Left ventricle myocardium inferior (tissue), 1 donor: Measurements from ENCODE around the gene ADAMTSL3. TPM values are rescaled to one million over a fixed set of nuclear protein-coding genes. Genes with fewer than 3 reads are reported as not detected.

Source experiments
- DNase-seq: peaks from one replicate; pipeline ENCODE4 v3.0.0-alpha.2; 2020
- H3K27ac ChIP-seq: fragments of 200-600 bp; replicated peaks from 2 replicates; pipeline ENCODE4 v1.8.0; 2021
- H3K27me3 ChIP-seq: fragments of 200-600 bp; 2 replicates; pipeline ENCODE4 v1.8.0; 2021; ENCODE audit warnings: low read depth
- H3K36me3 ChIP-seq: fragments of 200-600 bp; 2 replicates; pipeline ENCODE4 v1.8.0; 2021
- H3K4me1 ChIP-seq: fragments of 200-600 bp; 2 replicates; pipeline ENCODE4 v1.8.0; 2021
- H3K4me3 ChIP-seq: fragments of 200-600 bp; 2 replicates; pipeline ENCODE4 v1.8.0; 2021; ENCODE audit warnings: mild to moderate bottlenecking, moderate library complexity
- H3K9me3 ChIP-seq: fragments of 200-600 bp; replicated peaks from 2 replicates; pipeline ENCODE4 v1.8.0; 2021
- CTCF ChIP-seq: fragments of 200-600 bp; IDR thresholded peaks from 2 replicates; pipeline ENCODE4 v1.8.0; 2021; ENCODE audit warnings: antibody characterized with exemption, mild to moderate bottlenecking, borderline replicate concordance
- intact Hi-C: fragments of 100-400 bp; cut with micrococcal nuclease; formaldehyde crosslinking; loops from one replicate; pipeline ENCODE4 v1.11.0; 2022
- total RNA-seq: library from RNA; stranded (reverse); fragmentation: NEBNext Ultra II Directional; extraction: Animal tissue kit (Norgen Biotek cat#: 25700); gene quantifications from one replicate; pipeline ENCODE4 v1.2.1, GENCODE V29; 2021
- donor health status: DM: no; HTN: yes; CAD: no; lungs with severe emphysema.

ADAMTSL3 gene
- total RNA-seq, 1 donor from 2014 or later = 11.9 TPM

- TF ChIP-seq CTCF = no peak
- Histone ChIP-seq H3K4me1 (no peaks in the 10 kb centered on the region), H3K9me3 (no peaks in the 10 kb centered on the region), H3K36me3 (no peaks in the 10 kb centered on the region), H3K27me3 (no peaks in the 10 kb centered on the region), H3K27ac (no peak overlapping the region), H3K4me3 (no peak overlapping the region)
- no peak for DNase-seq
- intact Hi-C loops = no loop called here
These were observed 344.6 kb downstream of the ADAMTSL3 start for GRCh38 chr15:83998486-83998885.

GRCh38 chr15:83999396-84000135 lies 345.6 kb downstream of the ADAMTSL3 start:
- no peaks in the 10 kb centered on the region for H3K36me3 ChIP-seq
- intact Hi-C loops = no loop called here

GRCh38 chr15:84001037-84001436 lies 347.1 kb downstream of the ADAMTSL3 start:
- Histone ChIP-seq H3K4me3 (no peak overlapping the region), H3K27ac (no peak overlapping the region), H3K9me3 (no peaks in the 10 kb centered on the region), H3K36me3 (no peaks in the 10 kb centered on the region), H3K27me3 (no peaks in the 10 kb centered on the region), H3K4me1 (no peaks in the 10 kb centered on the region)
- intact Hi-C loops = no loop called here
- TF ChIP-seq CTCF = no peak
- DNase-seq = no peak

More at GRCh38 chr15:83999396-84000135, 345.6 kb downstream of the ADAMTSL3 start:
- no peak overlapping the region for H3K4me3 ChIP-seq
- DNase-seq = no peak
- no peak overlapping the region for H3K27ac ChIP-seq
- H3K27me3 ChIP-seq = no peaks in the 10 kb centered on the region
- no peak for TF ChIP-seq CTCF
- H3K4me1 ChIP-seq = no peaks in the 10 kb centered on the region
- no peaks in the 10 kb centered on the region for H3K9me3 ChIP-seq

GRCh38 chr15:84001655-84002054 lies 347.7 kb downstream of the ADAMTSL3 start:
- no peaks in the 10 kb centered on the region for H3K27me3 ChIP-seq
- intact Hi-C loops = no loop called here
- no peak for TF ChIP-seq CTCF
- H3K27ac ChIP-seq = no peak overlapping the region
- H3K36me3 ChIP-seq = no peaks in the 10 kb centered on the region
- H3K9me3 ChIP-seq = no peaks in the 10 kb centered on the region
- no peak overlapping the region for H3K4me3 ChIP-seq
- H3K4me1 ChIP-seq = no peaks in the 10 kb centered on the region
- DNase-seq = no peak

GRCh38 chr15:84003791-84004503 lies 350.0 kb downstream of the ADAMTSL3 start:
- TF ChIP-seq CTCF = no peak
- no peak for DNase-seq
- Histone ChIP-seq H3K4me1 (peaks cover 1% of the 10 kb centered on the region), H3K4me3 (no peak overlapping the region), H3K9me3 (no peaks in the 10 kb centered on the region), H3K36me3 (no peaks in the 10 kb centered on the region), H3K27ac (no peak overlapping the region), H3K27me3 (no peaks in the 10 kb centered on the region)
- intact Hi-C loops = no loop called here
